NCI-H69 (cell line): ENCODE measurements around the gene TSPAN14.
"Not testable (repeated sequence)": the region's sequence is repeated elsewhere in the genome, so short reads cannot be mapped to it uniquely, and the experiment has no call there.

ENCODE experiments used
- DNase-seq: peaks from one replicate; lab custom pipeline; 2025; lab: John Stamatoyannopoulos, UW

The TSPAN14 gene

GRCh38 chr10:80471001-80471400 is 16.9 kb downstream of the TSPAN14 start:
- peak; percentile 15 for DNase-seq

- DNase-seq = peak; percentile 87
These were observed 17.7 kb downstream of the TSPAN14 start for GRCh38 chr10:80471715-80472233.

DNA sequence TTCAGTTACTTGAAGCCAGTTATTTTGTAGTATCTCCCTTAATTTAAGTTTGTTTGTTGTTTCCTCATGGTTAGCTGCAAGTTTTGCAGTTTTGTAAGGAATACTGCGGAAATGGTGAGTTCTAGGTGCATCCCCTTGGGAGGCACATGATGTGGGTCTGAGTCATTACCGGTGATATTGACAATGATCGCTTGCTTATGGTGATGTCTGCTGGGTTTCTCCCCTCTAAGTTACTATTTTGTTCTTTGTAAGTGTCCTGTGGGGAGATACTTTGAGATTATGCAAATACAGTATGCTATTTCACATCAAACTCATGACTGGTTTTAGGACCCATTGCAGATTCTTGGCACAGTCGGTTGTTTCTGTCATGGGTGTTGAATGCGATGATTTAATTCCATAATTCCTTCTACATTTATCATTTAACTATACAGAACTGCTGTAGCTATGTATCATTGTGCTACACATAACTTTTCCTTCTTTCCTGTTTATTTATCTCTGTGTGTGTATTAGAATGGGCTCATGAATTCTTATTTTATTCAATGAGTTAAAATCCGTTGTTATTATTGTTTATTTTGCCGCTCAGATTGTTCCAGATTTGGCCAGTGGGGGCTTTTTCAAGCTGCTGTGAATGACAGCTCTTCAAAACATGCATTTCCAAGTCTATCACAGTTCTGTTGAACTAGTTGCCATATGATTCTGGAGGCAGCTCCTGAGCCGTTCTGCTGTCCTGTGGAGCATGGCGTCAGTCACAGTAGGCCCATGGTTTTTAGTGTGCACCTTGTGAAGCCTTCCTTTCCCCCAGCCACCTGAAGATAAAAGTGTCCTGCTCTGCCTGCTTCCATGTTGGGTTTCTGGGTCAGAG is 18.4 kb downstream of the TSPAN14 start:
- peak; percentile 31 for DNase-seq

GRCh38 chr10:80473096-80473657 is 19.1 kb downstream of the TSPAN14 start:
- DNase-seq = no peak

DNA sequence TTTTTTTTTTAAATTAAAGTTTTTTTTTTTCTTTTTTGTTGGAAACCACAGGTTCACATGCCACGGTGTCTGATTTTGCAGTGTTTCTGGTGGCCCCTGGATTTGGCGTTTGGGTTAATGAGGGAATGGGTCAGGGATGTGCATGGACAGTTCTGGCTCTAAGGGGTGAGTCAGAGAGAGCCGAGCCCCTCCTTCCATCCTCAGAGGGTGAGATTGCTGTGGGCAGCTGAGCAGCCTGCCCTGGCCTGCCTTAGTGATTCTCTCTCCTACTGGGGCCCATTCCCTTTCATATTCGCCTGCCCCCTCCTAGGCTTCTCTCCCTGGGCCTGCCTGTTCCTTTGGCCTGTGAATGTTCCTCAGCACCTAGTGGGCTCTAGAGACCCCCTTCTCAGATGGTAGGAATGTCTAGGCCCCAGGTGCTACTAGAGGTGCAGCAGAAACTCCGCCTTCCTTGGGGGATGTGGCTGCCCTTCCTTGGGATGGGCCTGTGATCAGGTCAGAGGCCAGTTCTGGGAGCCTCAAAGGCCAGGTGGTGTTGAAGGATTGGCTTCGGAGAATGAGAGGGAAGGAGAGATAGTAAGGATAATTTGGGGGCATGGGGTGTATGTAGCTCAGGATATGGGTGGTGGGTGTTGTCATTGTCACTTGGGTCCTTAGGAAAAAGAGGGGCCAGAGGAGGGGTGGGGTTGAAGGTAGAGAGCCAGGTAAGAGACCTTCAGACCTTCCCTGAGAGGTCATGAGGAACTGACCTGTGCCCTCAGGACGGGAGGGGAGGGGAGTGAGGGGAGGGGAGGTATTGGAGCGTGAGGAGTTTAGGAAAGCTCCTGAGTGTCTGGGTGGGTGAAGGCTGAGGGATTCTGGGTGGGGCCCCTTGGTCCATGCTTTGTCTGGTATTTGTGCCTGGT is 19.8 kb downstream of the TSPAN14 start:
- no peak for DNase-seq

DNA sequence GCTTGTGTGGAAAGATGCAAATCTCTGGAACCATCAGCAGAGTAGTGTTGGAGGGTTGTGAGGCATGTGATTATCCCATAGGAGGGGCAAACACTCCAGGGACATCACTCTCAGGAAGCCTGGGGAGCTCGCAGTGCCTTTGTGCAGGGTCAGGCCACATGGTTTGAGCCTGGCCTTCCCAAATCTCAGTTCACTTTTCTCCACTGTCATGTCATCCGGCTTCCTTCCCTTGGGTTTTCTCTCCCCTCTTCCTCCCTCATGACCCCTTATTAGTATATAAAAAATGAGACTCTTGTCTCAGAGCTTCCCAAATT is 20.4 kb downstream of the TSPAN14 start:
- DNase-seq = peak; percentile 20

- DNase-seq = no peak
These were observed 20.8 kb downstream of the TSPAN14 start for GRCh38 chr10:80474941-80475340.

DNA sequence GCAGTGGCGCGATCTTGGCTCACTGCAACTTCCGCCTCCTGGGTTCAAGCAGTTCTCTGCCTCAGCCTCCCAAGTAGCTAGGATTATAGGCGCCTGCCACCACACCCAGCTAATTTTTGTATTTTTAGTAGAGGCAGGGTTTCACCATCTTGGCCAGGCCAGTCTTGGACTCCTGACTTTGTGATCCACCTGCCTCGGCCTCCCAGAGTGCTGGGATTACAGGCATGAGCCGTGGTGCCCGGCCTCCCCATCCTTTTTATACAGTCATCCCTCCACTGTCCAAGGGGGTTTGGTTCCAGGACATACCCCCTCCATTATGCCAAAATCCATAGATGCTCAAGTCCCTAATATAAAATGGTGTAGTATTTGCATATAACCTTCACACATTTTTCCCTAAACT is 21.5 kb downstream of the TSPAN14 start:
- DNase-seq = not testable (repeated sequence)

DNA sequence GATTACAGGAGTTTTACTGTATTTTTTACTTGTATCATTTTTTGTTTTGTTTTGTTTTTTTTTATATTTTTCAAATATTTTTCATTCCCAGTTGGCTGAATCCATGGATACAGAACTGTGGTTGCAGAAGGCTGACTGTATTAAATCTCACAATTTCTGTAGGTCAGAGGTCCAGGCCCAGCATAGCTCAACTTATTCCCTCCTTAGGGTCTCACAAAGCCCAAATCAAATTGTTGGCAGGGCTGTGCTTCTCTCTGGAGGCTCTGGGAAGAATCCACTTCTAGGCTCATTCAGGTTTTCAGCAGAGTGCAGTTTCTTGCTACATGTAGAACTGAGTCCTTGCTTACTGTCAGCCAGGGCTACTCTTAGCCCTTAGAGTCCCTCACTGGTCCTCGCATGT is 22.6 kb downstream of the TSPAN14 start:
- no peak for DNase-seq

DNA sequence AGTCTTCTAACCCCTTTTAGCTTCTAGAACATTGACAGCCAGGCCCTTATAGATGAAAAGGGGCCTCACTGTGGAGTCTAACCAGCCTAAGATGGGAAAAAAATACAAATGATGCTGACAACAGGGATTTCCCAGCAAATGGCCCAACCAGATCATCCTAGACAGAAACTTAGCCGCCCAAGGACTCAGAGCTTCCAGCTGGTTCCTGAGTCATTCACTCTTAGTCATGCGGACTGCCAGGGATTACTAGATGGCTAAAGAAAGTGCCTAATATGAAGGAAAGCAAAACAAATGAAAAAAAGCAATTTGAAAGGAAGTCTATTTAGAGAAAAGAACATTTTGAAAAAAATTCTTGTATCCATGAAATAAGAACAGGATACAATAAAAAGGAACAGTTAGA is 23.7 kb downstream of the TSPAN14 start:
- DNase-seq = no peak

DNA sequence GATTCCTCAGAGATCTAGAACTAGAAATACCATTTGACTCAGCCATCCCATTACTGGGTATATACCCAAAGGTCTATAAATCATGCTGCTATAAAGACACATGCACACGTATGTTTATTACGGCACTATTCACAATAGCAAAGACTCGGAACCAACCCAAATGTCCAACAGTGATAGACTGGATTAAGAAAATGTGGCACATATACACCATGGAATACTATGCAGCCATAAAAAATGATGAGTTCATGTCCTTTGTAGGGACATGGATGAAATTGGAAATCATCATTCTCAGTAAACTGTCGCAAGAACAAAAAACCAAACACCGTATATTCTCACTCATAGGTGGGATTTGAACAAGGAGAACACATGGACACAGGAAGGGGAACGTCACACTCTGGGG is 26.3 kb downstream of the TSPAN14 start:
- not testable (repeated sequence) for DNase-seq

GRCh38 chr10:80480852-80481251 is 26.7 kb downstream of the TSPAN14 start:
- DNase-seq = no peak

DNA sequence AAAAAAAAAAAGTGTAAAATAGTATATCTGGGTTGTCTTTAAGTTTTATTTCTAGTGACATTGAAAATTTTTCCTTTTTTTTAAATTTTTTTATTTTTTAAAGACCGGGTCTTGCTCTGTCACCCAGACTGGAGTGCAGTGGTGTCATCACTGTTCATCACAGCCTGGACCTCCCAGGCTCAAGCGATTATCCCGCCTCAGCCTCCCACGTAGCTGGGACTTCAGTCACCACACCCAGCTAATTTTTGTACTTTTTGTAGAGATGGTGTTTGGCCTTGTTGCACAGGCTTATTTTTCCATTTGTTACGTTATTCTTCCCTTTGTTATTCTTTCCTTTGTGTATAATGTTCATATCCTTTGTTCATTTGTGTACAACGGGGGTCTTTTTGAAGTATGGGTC is 30.1 kb downstream of the TSPAN14 start:
- DNase-seq = no peak

GRCh38 chr10:80484676-80485075 is 30.6 kb downstream of the TSPAN14 start:
- DNase-seq = no peak

DNA sequence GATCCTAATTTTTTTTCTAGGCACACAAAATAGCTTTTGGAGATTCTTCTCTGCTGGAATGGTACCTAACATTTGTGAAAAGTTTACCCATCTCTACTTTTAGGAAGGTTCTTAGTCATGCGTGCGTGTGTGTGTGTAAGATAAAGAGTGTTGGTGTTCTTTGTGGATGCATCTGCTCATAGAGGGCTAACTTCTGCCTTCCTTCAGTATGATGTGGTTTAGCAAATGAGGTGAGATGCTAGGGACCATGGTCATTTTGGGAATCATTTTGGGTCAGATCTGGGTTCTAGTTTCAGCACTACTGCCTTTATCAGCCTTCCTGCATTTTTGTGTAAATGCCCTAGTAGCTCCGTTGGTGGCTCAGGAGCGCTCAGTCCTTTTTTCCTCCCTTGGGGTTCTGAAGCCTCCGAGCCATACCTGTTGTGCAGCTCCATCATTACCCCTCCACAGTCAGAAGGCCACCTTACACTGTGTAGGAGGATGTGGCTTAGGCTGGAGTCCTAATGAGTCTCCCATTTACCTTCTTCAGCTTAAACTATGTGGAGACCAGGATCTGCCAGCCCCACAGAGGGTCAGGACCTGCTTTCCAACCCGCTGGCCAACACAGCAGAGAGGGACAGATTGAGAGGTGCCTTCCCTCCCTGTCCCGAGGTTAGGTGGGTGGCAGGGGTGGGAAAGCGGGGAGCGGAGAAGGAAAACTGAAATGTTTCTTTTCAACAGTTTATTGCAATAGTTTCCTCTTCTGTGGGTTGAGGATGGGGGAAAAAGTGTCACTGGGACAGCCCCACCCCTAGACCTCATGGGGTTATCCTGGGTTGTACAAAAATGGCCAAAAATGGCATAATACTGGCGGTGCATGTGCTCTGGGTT is 31.2 kb downstream of the TSPAN14 start:
- no peak for DNase-seq

DNA sequence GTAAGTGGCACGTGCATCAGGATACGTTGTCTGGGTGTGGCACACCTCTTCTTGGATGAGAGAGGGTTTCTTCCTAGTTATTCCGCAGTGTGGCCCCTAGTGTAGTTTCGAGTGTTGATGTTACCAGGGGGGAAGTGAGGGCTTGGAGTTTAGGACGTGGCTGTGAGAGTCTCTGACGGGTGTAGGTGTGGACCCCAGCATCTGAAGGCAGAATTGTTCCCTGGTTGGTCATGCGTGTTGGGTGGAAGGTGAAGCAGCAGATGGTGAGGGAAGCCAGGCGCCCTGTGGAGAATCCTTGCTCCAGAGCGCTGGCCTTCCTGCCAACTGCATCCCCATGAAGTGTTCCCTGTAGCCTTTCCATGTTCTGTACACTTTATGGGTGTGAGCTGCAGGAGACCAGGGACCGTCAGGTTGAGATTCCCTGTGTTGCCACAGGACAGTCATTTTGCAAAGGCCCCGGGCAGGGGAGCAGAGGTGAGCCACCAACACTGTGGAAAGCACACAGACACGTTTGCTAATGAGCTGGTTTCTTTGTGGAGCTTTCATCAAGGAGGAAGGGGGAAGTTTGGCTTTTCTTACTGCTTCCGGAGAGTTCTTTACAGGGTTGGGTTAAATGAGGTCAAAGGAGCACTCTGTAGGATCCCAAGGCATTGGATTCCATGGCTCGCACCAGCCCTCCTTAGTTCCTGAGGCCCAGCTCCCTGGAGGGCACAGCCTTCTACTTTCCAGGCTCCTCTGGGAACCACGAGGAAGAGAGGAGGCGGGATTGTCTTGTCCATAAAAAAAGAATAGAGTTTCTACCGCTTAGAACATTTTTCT is 32.0 kb downstream of the TSPAN14 start:
- DNase-seq = peak; percentile 14

DNA sequence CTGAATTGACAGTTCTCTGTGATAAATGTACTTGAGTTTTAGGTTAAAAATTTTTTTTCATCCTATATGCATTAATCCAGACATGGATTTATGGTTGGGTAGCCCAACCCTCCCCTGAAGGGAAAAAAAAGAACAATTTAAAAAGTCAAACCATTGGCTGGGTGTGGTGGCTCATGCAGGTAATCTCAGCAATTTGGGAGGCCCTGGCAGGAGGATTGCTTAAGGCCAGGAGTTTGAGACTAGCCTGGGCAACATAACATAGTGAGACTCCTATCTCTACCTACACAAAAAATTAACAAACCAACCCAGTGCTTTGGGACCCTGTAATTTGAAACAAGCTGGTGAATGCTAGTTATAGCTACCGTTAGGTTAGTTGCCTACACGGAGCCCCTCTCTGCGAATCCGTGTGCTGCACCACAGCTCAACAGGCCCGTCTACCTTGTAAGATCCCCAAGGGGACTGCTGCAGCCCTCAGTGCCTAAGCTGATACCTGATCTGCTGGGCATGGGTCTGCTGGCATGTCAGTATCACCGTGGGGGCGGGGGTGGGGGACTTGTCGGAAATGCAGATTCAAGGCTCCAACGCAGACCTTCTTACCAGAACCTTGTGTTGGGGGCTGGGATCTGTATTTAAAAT is 32.8 kb downstream of the TSPAN14 start:
- DNase-seq = no peak

DNA sequence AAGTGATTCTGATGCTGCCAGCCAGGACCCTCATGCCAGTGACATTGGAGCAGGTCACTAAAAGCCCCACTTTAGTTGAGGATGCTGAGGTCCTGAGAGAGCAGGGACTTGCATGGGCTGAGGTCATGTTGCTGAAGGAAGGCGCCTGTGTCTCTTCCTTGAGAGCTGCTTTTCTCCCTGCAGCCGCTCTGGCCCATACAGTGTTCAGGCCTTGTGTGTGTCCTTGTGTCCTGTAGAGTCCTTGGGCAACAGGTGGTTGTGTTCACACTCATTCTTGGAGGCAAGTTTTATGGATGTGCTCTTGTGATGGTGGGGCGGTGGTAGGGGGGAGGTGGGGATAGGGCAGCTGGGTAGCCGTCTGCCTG is 33.3 kb downstream of the TSPAN14 start:
- DNase-seq = no peak

GRCh38 chr10:80487791-80488538 is 33.9 kb downstream of the TSPAN14 start:
- DNase-seq = no peak
